SK-N-SH treated with all-trans-retinoic acid at 6 μM for 48 hours (cell line): ENCODE measurements around the gene KRTAP2-4.

Experiments used
- ARNTL ChIP-seq: fragments of 450-650 bp; formaldehyde crosslinking; IDR thresholded peaks from 2 replicates; pipeline ENCODE4 v1.5.0; 2020; ENCODE audit warnings: low read depth, mild to moderate bottlenecking, moderate library complexity, borderline replicate concordance
- BACH2 ChIP-seq: fragments of 250-450 bp; sonication (Bioruptor Pico); IDR thresholded peaks from 2 replicates; pipeline ENCODE4 v1.9.0; 2021; ENCODE audit warnings: mild to moderate bottlenecking, borderline replicate concordance
- CSDC2 ChIP-seq: fragments of 250-450 bp; sonication (Bioruptor Pico); IDR thresholded peaks from 2 replicates; pipeline ENCODE4 v1.5.0; 2020; ENCODE audit warnings: mild to moderate bottlenecking, moderate library complexity
- ESRRG ChIP-seq: fragments of 250-450 bp; sonication (Bioruptor Pico); IDR thresholded peaks from 2 replicates; pipeline ENCODE4 v1.6.1; 2021; ENCODE audit warnings: mild to moderate bottlenecking
- GLIS3 ChIP-seq: fragments of 250-450 bp; sonication (Bioruptor Pico); IDR thresholded peaks from 2 replicates; pipeline ENCODE4 v1.5.0; 2020; ENCODE audit warnings: mild to moderate bottlenecking, moderate library complexity
- OSR1 ChIP-seq: fragments of 250-450 bp; sonication (Bioruptor Pico); IDR thresholded peaks from 2 replicates; pipeline ENCODE4 v1.8.0; 2022; ENCODE audit warnings: moderate library complexity, mild to moderate bottlenecking, inconsistent platforms
- RARB ChIP-seq: fragments of 250-450 bp; sonication (Bioruptor Pico); IDR thresholded peaks from 2 replicates; pipeline ENCODE4 v1.8.0; 2021; ENCODE audit warnings: mild to moderate bottlenecking, moderate library complexity
- ZC3H10 ChIP-seq: fragments of 250-450 bp; sonication (Bioruptor Pico); IDR thresholded peaks from 2 replicates; pipeline ENCODE4 v1.5.1; 2021; ENCODE audit warnings: mild to moderate bottlenecking, moderate library complexity
- ZFP3 ChIP-seq: fragments of 250-450 bp; sonication (Bioruptor Pico); IDR thresholded peaks from 2 replicates; pipeline ENCODE4 v1.5.0; 2020; ENCODE audit warnings: mild to moderate bottlenecking, moderate library complexity
- ZNF565 ChIP-seq: fragments of 450-650 bp; formaldehyde crosslinking; conservative IDR thresholded peaks from 2 replicates; pipeline ENCODE4 v1.5.0; 2020; ENCODE audit warnings: low read depth, mild to moderate bottlenecking, moderate library complexity
- ZNF70 ChIP-seq: fragments of 450-650 bp; formaldehyde crosslinking; IDR thresholded peaks from 2 replicates; pipeline ENCODE4 v1.5.0; 2020; ENCODE audit warnings: mild to moderate bottlenecking, moderate library complexity
- ZNF8 ChIP-seq: fragments of 450-650 bp; formaldehyde crosslinking; IDR thresholded peaks from 2 replicates; pipeline ENCODE4 v1.5.0; 2020; ENCODE audit warnings: mild to moderate bottlenecking, moderate library complexity
- TF ChIP-seq, protein P1 (sequence below): fragments of 250-450 bp; sonication (Bioruptor Pico); IDR thresholded peaks from 2 replicates; pipeline ENCODE4 v1.5.0; 2020; ENCODE audit warnings: mild to moderate bottlenecking, moderate library complexity
- TF ChIP-seq, protein P2 (sequence below): fragments of 250-450 bp; sonication (Bioruptor Pico); IDR thresholded peaks from 2 replicates; pipeline ENCODE4 v1.5.1; 2020; ENCODE audit warnings: low read depth, mild to moderate bottlenecking, moderate library complexity

- no peak for TF ChIP-seq ZC3H10 (CRISPR knock-in tag)
- no peak for TF ChIP-seq GLIS3 (CRISPR knock-in tag)
- TF ChIP-seq CSDC2 (CRISPR knock-in tag), result no peak
- no peak for TF ChIP-seq ZFP3 (CRISPR knock-in tag)
- TF ChIP-seq ZNF8 (CRISPR knock-in tag), result no peak
- no peak for TF ChIP-seq BACH2
- no peak for TF ChIP-seq RARB
- TF ChIP-seq ESRRG (CRISPR knock-in tag), result no peak
- TF ChIP-seq OSR1 (CRISPR knock-in tag), result no peak
- TF ChIP-seq, protein P1, sequence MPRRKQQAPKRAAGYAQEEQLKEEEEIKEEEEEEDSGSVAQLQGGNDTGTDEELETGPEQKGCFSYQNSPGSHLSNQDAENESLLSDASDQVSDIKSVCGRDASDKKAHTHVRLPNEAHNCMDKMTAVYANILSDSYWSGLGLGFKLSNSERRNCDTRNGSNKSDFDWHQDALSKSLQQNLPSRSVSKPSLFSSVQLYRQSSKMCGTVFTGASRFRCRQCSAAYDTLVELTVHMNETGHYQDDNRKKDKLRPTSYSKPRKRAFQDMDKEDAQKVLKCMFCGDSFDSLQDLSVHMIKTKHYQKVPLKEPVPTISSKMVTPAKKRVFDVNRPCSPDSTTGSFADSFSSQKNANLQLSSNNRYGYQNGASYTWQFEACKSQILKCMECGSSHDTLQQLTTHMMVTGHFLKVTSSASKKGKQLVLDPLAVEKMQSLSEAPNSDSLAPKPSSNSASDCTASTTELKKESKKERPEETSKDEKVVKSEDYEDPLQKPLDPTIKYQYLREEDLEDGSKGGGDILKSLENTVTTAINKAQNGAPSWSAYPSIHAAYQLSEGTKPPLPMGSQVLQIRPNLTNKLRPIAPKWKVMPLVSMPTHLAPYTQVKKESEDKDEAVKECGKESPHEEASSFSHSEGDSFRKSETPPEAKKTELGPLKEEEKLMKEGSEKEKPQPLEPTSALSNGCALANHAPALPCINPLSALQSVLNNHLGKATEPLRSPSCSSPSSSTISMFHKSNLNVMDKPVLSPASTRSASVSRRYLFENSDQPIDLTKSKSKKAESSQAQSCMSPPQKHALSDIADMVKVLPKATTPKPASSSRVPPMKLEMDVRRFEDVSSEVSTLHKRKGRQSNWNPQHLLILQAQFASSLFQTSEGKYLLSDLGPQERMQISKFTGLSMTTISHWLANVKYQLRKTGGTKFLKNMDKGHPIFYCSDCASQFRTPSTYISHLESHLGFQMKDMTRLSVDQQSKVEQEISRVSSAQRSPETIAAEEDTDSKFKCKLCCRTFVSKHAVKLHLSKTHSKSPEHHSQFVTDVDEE, result no peak
- TF ChIP-seq ZNF70 (CRISPR knock-in tag), result no peak
- no peak for TF ChIP-seq ZNF565 (CRISPR knock-in tag)
- no peak for TF ChIP-seq ARNTL (CRISPR knock-in tag)
- TF ChIP-seq, protein P2, sequence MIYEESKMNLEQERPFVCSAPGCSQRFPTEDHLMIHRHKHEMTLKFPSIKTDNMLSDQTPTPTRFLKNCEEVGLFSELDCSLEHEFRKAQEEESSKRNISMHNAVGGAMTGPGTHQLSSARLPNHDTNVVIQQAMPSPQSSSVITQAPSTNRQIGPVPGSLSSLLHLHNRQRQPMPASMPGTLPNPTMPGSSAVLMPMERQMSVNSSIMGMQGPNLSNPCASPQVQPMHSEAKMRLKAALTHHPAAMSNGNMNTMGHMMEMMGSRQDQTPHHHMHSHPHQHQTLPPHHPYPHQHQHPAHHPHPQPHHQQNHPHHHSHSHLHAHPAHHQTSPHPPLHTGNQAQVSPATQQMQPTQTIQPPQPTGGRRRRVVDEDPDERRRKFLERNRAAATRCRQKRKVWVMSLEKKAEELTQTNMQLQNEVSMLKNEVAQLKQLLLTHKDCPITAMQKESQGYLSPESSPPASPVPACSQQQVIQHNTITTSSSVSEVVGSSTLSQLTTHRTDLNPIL, result no peak
Measured at GRCh38 chr17:41049110-41049509, 16.6 kb downstream of the KRTAP2-4 start.
